Erythroblast (primary cell): ENCODE measurements around the gene PGD.
A peak's percentile ranks its signal among the peaks of the same experiment; 100 is the strongest.
"Not testable (repeated sequence)": the region's sequence is repeated elsewhere in the genome, so short reads cannot be mapped to it uniquely, and the experiment has no call there.

ENCODE experiments used
- DNase-seq, 2 experiments: peaks; one replicate each; lab custom pipeline; 2025; lab: John Stamatoyannopoulos, UW
- GATA1 ChIP-seq: IDR thresholded peaks from 2 replicates; pipeline ENCODE4 v1.6.1; 2011; ENCODE audit warnings: low read depth, mild to moderate bottlenecking, control low read depth, low read length, moderate library complexity
- POLR2A ChIP-seq: IDR thresholded peaks from 2 replicates; pipeline ENCODE4 v1.6.1; 2011; ENCODE audit warnings: mild to moderate bottlenecking, low read length

The PGD gene

DNA sequence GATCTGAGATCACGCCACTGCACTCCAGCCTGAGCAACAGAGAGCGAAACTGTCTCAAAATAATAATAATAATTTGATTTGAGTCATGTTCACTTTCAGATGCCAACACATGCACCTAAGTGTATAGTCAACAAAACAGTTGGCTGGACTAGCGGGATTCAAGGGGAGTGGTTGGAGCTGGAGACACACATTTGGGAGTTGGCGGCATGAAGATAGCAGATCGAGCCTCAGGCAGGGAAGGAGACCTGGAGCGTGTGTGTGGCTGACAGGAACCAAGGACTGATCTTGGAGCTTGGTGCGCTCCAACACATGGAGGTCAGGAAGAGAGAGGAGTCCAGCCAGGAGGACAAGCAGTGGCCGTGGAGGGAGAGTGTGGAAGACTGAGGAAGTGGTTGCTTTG, 14.6 kb upstream of the PGD start:
- DNase-seq: no peak

DNA sequence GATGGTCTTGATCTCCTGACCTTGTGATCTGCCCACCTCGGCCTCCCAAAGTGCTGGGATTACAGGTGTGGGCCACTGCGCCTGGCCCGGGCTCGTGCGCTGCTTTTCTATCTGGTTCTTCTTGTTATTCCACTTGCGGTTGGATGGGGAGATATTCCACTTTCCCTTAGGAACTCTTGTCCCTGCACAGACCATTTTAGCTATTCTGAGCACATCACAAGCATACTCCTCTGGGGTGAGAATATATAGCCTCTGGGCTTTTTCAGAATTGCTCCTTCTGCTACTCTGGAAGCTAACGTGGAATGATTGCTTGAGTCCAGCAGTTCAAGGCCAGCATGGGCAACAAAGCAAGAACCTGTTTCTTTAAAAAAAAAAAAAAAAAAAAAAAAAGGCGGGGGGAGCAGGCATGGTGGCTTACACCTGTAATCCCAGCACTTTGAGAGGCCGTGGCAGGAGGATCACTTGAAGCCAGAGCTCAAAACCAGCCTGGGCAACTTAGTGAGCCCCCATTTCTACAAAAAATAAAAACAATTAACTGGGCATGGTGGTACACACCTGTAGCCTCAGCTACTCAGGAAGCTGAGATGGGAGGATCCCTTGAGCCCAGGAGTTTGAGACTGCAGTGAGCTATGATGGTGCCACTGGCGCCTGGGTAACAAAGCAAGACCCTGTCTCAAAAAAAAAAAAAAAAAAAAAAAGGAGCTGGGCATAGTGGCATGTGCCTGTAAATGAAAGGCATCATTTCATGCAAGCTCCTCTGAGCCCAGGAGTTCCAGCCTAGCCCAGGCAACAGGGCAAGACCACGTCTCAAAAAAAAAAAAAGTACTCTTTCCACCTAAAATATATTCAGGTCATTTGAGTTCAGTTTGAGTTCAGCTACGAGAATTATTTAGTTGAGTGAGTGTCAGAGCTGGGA, 11.8 kb upstream of the PGD start:
- DNase-seq: no peak
- TF ChIP-seq GATA1: no peak
- no peak for TF ChIP-seq POLR2A

More for the DNA sequence above, 14.6 kb upstream of the PGD start:
- TF ChIP-seq POLR2A (no peak), GATA1 (no peak)

DNA sequence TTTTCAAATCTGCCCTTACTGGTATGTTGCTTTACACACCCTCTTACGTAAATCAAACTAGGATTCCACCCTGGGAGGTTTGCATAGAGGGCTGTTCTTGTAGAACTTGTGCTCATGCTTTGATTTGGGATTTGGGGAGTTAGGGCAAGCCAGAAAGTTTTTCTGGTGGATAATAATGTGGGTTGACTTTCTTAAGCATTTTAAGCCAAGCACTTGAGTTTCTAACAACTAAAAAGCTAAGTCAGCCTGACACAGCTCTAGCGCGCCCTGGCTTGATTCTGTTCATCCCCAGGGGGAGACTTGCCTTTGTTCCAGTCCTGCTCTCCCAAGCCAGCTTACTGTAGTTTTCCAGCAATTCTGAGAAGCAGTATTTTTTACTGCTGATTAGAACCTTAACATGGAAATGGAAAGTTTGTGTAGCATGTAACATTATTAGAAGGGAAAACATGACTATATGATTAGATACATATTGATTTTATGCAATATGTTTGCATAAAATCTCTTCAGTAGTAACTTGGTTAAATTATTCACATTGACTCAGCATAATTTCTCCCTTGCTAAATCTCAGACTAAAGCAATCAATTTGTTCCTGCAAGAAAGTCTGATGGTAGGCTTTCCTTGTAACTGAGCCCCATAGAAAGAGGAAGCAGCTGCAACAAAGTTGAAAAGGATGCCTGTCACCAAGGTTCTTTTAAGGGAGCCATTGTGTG, 11.0 kb upstream of the PGD start:
- peak in 1 of 2 experiments; percentile 42 for DNase-seq
- TF ChIP-seq POLR2A (no peak), GATA1 (no peak)

DNA sequence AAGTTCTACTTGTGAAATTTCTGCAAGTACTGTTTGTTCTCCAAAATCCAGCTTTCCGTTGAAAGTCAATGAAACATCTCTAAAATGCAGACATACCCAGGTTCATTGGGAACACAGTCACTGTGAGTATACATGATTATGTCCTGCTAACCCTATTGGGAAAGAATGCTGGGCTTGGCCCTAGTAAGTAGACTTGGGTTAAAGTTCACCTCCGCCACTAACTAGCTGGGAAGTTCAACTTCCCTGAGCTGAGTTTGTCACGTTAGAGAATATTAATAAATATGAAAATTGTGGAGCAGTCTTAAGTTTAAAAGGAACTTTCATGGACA, 10.5 kb upstream of the PGD start:
- no peak for TF ChIP-seq POLR2A
- no peak for TF ChIP-seq GATA1
- DNase-seq: no peak

DNA sequence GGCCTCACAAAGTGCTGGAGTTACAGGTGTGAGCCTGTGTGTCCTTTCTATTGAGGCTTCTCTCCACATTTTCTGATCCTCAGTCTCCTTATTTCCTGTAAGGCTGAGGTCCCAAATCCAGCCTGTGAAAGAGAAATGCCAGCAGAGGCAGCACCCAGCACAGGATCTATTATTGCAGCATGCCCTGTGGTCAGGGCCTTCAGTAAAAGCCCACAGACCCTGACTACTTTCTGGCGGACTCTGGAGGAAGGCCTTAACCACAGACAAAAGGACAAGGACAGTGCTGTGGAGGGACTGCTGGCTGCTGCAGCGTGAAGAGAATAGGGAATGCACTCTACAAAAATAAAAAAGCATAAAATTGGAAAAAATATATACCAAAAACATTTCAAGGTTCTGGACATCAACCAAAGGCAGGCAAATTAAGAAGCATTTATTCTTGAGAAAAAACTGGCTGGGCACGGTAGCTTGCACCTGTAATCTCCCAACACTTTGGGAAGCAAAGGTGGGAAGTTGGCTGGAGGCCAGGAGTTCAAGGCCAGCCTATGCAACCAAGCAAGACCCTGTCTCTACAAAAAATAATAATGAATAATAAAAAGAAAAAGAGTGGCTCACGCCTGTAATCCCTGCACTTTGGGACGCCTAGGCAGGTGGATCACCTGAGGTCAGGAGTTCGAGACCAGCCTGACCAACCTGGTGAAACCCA, 9.4 kb upstream of the PGD start:
- DNase-seq: no peak
- no peak for TF ChIP-seq POLR2A
- TF ChIP-seq GATA1: no peak

DNA sequence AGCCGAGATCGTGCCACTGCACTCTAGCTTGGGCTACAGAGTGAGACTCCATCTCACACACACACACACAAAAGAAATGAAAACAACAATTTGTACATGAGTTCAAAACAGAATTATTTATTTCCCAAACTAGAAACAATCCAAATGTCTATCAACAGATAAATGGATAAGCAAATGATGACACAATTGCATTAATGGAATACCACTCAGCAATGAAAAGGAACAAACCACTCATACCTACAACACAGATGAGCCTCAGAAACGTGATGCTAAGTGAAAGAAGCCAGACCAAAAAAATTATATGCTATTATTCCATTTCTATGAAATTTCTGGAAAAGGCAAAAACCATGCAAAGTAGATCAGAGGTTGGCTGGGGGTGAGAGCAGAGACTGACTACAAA, 2.0 kb upstream of the PGD start:
- DNase-seq: no peak
- TF ChIP-seq POLR2A (no peak), GATA1 (no peak)

DNA sequence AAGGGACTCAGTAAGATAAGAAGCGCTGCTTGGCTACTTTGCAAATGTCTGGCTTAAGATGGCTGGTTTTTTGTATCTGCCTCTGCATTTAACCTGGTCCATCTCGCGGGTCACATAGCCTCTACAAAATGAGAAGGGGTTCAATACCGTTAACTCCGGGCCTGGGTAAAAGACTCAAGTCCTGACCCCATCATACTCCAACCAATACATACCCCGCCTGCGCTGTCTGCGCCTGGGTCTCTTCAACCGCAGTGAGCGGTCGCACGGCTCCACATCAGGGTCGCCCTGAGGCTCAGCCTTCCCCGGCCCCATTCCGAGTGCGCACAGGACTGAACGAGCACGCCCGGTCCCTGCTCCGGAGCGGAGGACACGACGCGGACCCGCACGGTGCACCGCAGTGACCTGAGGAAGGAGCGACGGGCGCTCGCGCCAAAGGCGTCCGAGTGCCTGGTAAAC, 558 bp upstream of the PGD start:
- TF ChIP-seq GATA1 (no peak), POLR2A (no peak)
- DNase-seq: no peak

DNA sequence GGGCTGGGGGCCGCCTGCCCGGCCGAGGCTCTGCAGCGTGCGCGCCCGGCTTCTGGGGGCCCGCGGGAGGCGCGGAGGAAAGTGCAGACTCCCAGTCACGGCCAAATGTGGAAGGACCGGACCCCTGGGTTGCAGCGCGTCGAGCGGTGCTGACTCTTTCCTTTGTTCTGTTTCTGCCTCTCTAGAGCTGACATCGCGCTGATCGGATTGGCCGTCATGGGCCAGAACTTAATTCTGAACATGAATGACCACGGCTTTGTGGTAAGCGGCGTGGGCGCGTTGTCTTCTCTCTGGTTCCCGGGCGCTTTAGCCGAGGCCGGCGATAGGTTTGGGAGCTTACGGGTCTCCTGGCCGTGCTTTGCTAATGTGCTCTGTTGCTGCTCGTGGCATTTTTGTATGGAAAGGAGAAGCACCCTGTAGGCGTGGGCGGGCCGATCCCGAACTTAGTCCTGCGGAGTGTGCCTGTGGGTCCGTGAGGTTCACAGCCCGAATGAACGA, 629 bp downstream of the PGD start:
- TF ChIP-seq GATA1: no peak
- TF ChIP-seq POLR2A: no peak
- peak; percentile 56 to 73 for DNase-seq

DNA sequence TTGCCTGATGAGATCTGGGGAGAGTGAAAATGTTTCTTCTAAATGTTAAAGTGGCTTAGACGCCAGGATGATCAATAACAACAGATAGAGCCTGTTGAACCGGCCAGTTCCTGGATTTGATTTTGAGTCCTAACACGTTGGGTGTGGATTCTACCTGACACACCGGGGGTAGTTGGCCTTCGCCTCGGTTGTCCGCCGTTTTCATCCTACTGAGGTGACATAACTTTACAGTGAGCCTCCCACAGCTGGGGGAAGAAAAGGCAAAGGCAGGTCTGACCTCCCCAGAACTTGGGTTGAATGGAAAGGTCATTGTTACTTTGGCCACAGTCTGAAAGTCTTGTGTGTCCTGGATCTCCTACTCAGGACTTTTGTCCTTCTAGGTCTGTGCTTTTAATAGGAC, 1.1 kb downstream of the PGD start:
- no peak for DNase-seq
- no peak for TF ChIP-seq POLR2A

DNA sequence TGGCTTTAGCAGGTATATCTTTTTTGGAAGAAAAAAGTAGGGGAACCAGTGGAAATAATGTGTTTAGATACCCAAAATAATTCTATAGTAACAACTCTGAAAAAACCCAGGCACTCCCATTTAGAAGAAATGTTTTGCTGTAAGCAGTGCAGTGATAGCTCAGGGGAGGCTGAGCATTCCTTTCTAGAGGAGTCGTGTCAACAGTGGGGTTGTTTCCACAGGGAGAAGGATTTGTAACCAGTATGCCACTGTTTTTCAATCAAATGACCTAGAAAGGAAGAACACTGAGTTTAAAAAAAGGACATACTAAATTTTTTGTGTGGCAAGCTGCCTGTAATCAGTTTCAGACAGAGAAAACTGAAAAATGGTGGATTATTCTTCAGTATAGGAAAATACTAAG, 2.4 kb downstream of the PGD start:
- no peak for DNase-seq
- TF ChIP-seq GATA1: no peak
- no peak for TF ChIP-seq POLR2A

DNA sequence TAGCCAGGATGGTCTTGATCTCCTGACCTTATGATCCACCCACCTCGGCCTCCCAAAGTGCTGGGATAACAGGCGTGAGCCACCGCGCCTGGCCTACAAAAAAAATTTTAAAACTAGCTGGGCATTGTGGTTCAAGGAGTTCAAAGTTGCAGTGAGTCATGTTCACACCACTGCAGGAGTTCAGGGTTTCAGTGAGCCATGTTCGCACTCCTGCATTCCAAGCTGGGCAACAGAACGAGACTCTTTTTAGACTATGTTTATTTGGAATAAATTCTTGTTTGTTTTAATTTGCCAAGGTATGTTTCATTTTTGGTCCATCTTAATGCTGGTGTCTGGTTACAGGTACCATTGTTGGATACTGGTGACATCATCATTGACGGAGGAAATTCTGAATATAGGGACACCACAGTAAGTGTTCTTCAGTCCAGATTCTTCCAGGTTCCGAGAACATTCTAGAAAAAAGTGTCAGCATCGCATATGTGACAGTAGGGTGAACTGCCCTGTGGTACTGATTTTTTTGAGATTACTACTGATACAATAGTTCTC, 3.9 kb downstream of the PGD start:
- DNase-seq: no peak
- TF ChIP-seq GATA1 (no peak), POLR2A (no peak)

DNA sequence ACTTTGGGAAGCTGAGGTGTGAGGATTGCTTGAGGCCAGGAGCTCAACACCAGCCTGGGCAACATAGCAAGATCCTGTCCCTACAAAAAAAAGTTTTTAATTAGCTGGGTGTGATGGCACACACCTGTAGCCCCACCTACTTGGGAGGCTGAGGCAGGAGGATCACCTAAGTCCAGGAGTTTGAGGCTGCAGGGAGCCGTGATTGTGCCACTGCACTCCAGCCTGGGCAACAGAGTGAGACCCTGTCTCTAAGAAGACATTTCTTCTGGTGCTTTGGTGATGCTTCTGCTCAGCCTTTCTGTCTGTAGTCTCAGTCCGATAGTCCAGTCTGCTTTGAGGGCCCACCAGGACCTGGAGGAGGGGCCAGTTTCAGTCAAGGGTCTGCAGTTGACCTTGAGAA, 8.3 kb downstream of the PGD start:
- no peak for TF ChIP-seq GATA1
- TF ChIP-seq POLR2A: no peak
- DNase-seq: no peak

DNA sequence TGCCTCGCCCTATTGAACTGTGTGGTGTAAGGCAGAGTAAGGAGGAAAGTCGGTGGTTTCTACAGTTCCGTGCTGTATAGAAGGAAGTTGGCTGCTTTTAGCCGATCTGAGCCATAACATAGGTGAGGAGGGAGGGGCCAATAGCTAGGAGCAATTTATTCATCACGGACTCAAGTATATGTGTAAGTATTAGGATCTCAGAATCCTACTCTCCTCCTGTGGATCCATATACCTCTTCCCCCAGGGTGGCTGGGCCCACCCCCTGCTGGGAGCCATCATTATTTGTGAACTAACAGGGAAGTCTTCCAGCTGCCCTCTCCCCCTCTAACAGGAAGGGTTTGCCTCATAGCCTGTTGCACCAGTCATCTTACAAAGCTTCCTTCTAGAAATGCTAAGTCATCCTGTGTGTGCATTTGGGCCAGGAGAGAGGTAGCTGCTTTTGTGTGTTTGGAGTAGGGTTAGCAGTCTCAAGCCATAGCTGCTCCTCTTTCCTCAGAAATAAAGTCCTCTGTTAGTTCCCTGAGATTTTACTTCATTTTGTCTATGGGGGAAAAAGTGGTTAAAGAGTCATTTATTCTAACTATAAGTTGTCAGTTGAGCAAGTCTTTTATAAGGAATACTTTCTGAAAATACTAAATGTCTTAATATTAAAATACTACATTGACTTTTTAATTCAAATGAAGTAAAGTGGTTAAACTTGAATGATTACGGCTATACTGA, 16.5 kb downstream of the PGD start:
- peak; percentile 89 to 91 for DNase-seq
- TF ChIP-seq GATA1 (no peak), POLR2A (peak; percentile 52)

DNA sequence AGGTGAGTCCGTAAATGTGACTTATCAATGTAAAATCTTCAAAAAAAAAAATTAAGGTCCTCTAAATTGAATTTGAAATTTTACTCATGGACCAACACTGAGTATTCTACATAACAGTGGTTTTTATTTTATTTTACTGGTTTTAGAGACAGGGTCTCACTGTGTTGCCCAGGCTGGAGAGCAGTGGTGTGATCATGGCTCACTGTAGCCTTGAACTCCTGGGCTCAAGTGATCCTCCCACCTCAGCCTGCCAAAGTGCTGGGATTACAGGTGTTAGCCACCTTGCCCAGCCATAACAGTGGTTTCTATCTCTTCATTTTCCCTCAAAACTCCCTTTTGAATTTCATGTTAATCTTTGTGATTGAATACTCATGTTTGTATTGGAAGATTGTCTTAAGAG, 17.1 kb downstream of the PGD start:
- DNase-seq: not testable (repeated sequence)

DNA sequence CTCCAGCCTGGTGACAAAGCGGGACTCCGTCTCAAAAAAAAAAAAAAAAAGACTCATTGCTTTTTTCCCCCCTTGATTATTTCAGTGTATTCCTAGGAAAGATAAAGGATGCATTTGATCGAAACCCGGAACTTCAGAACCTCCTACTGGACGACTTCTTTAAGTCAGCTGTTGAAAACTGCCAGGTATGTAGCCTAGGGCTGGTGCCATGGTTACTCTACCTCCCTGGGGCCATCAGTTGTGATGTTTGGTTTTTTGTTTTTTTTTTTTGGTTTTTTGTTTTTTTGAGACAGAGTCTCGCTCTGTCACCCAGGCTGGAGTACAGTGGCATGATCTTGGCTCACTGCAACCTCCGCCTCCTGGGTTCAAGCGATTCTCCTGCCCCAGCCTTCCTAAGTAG, 19.9 kb downstream of the PGD start:
- not testable (repeated sequence) for DNase-seq
